ENCODE data around the gene RGPD3. TPM values are rescaled to one million over a fixed set of nuclear protein-coding genes. Genes with fewer than 3 reads are reported as not detected.
"Not testable (repeated sequence)": the region's sequence is repeated elsewhere in the genome, so short reads cannot be mapped to it uniquely, and the experiment has no call there.

Gene RGPD3
- total RNA-seq, 2 donors from 2014 or later = 0.26 TPM; not detected in 1

DNA sequence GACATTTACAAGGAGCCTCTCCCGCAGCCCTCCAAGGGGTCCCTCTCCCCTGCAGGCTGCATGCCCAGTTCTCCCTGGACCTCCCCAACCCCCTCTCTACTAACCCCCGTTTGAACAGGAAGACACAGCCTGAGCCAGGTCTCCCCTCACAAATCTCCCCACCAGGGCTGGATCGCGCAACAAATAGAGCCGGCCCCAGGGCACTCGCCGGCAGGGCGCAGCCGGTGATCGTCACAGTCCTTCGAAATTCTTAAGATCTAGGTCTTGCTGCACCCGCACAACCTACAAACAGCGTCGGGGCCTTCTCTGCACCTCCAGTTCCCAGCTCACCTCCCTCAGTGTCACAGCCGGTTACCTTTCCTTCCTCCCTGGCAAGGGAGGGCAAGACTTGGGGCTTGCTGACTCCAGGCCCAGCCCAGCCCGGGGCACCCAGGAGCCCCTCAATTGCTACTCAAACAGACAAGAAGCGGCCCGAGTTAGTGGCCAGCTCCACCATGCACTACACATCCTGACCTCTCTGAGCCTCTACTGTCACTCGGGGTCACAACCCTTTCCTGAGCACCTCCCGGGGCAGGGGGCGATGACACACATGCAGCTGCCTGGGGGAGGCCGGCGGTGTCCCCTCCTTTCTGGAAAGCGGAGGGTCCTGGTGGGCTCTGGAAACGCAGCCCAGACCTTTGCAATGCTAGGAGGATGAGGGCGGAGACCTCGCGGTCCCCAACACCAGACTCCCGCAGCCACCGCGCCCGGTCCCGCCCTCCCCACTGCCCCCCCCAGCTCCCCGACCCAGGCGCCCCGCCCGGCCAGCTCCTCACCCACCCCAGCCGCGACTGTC is 18.6 kb upstream of the RGPD3 start, which contains the start of gene CD8B2:
CD8B2 (plus strand) TSS at position 814 of the 835 bp plus-strand sequence. CDS start 63 bp downstream, outside the sequence.
- intact Hi-C loops (cut with DNase I); H3K4me1 ChIP-seq; H3K9me3 ChIP-seq; H3K27me3 ChIP-seq; H3K27ac ChIP-seq; H3K36me3 ChIP-seq (replicated peaks in 1 of 2; ENCODE audit: insufficient read depth in 1 of 2, low read depth in 2 of 2); DNase-seq; H3K4me3 ChIP-seq; ATAC-seq: not testable (repeated sequence)
- 10 to 37% methylated on average over 3 to 6 of the region's 39 CpGs for WGBS, 2 donors

DNA sequence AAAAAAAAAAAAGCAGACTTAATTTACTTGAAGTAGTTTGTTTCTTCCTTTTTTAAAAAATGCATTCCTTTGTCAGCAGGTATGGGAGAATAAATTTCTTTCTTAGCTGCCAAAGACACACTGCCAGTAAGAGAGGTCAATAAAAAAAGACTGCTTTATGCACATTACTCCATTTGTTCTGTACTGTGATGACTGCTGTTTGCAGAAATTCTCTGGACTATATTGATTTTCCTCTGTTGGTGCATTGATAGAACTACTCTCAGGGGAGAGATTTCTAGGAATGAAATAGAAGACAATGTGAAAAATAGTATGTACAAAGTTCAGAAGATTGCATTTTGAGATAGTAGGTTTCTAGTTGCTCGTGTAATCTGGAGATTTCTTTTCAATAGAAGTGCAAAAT is 11.3 kb upstream of the RGPD3 start:
- not testable (repeated sequence) for H3K9me3 ChIP-seq; ATAC-seq; H3K27ac ChIP-seq; DNase-seq; H3K36me3 ChIP-seq (replicated peaks in 1 of 2; ENCODE audit: insufficient read depth in 1 of 2, low read depth in 2 of 2); H3K4me1 ChIP-seq; H3K27me3 ChIP-seq; H3K4me3 ChIP-seq
- intact Hi-C loops (cut with DNase I) = loop anchor here (10.0 kb wide), 1 partner anchor 375 kb away; no protein-coding TSS in a partner anchor
- no CpG with 5 or more reads among the region's 1 CpG for WGBS, 2 donors

DNA sequence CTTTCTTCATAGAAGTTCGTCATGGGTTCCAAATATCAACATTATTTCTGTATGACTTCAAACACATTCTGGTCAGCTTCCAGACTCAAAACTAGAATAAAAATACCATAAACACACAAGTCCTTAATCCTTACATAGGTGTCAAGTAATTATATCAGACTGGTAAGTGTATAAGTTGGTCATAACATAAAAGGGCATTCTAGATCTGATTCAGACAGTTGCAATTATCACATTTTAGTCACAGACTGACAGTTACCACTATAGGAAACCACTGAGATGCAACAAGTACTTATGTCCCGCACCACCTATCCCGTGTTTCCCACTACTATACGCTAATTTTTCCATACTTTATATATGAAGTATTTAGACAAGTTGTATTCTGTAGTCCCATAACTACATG is 9.4 kb upstream of the RGPD3 start:
- 56 to 60% methylated on average over 1 of the region's 4 CpGs for WGBS, 2 donors
- not testable (repeated sequence) for DNase-seq; ATAC-seq; H3K27me3 ChIP-seq; H3K36me3 ChIP-seq (replicated peaks in 1 of 2; ENCODE audit: insufficient read depth in 1 of 2, low read depth in 2 of 2); H3K9me3 ChIP-seq; H3K4me3 ChIP-seq; H3K27ac ChIP-seq; H3K4me1 ChIP-seq
- intact Hi-C loops (cut with DNase I) = loop anchor here (10.0 kb wide), 1 partner anchor 373 kb away; no protein-coding TSS in a partner anchor

DNA sequence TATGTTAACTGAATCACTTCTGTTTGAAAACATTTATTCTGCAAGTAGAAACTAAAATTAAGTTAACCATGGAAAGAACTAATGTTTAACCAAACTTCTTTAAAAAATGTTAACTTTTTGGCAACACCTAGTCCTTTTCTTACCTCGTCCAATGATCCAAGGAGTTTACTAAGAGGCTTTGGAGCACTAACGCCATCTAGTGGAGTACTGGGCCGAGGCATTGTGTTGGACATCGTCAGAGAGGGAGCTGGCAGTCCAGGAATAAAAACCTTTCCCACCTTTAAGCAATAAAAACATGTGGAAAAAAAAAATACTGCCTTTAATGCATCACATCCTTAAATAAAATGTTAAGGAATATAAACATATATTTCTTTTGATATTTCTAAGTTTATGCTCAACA is 2.4 kb upstream of the RGPD3 start:
- intact Hi-C loops (cut with DNase I) = loop anchor here (10.0 kb wide), 1 partner anchor 366 kb away; no protein-coding TSS in a partner anchor
- H3K4me3 ChIP-seq; H3K36me3 ChIP-seq (replicated peaks in 1 of 2; ENCODE audit: insufficient read depth in 1 of 2, low read depth in 2 of 2); H3K27ac ChIP-seq; H3K4me1 ChIP-seq; H3K27me3 ChIP-seq; H3K9me3 ChIP-seq: not testable (repeated sequence)
- WGBS, 2 donors = 0% methylated on average over 3 to 4 of the region's 4 CpGs
- ATAC-seq (peak; percentile 68), DNase-seq (peak; percentile 50 to 78 (median 70))
- TF ChIP-seq, protein P1, sequence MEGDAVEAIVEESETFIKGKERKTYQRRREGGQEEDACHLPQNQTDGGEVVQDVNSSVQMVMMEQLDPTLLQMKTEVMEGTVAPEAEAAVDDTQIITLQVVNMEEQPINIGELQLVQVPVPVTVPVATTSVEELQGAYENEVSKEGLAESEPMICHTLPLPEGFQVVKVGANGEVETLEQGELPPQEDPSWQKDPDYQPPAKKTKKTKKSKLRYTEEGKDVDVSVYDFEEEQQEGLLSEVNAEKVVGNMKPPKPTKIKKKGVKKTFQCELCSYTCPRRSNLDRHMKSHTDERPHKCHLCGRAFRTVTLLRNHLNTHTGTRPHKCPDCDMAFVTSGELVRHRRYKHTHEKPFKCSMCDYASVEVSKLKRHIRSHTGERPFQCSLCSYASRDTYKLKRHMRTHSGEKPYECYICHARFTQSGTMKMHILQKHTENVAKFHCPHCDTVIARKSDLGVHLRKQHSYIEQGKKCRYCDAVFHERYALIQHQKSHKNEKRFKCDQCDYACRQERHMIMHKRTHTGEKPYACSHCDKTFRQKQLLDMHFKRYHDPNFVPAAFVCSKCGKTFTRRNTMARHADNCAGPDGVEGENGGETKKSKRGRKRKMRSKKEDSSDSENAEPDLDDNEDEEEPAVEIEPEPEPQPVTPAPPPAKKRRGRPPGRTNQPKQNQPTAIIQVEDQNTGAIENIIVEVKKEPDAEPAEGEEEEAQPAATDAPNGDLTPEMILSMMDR (IDR thresholded peaks at IDR 0.05) = peak in 2 of 7 experiments; percentile 22 to 28

DNA sequence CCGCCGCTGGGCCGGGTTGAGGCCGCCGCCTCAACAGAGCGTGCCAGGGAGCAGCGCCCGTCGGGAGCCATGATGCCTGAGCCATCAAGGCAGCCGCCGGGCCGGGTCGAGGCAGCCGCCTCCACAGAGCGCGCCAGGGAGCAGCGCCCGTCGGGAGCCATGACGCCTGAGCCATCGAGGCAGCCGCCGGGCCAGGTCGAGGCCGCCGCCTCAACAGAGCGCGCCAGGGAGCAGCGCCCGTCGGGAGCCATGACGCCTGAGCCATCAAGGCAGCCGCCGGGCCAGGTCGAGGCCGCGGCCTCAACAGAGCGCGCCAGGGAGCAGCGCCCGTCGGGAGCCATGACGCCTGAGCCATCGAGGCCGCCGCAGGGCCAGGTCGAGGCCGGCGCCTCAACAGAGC is 697 bp downstream of the RGPD3 start:
- H3K4me3 ChIP-seq; H3K9me3 ChIP-seq; H3K27me3 ChIP-seq; ATAC-seq; DNase-seq; H3K4me1 ChIP-seq; intact Hi-C loops (cut with DNase I); H3K36me3 ChIP-seq (replicated peaks in 1 of 2; ENCODE audit: insufficient read depth in 1 of 2, low read depth in 2 of 2); H3K27ac ChIP-seq: not testable (repeated sequence)
- 90 to 95% methylated on average over 18 to 23 of the region's 49 CpGs for WGBS, 2 donors

DNA sequence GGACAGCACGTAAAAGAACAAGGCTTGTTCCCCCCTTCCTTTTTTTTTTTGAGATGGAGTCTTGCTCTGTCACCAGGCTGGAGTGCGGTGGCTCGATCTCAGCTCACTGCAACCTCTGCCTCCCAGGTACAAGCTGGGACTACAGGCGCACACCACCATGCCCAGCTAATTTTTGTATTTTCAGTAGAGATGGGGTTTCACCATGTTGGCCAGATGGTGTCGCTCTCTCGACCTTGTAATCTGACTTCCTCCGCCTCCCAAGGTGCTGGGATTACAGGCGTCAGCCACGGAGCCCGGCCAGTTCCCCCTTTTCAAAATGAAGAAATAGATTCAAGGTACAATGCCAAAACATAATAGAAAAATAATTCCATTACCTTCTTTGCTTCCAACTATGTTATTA is 6.3 kb downstream of the RGPD3 start:
- H3K4me1 ChIP-seq; H3K27ac ChIP-seq; H3K36me3 ChIP-seq (replicated peaks in 1 of 2; ENCODE audit: insufficient read depth in 1 of 2, low read depth in 2 of 2); H3K9me3 ChIP-seq; ATAC-seq; intact Hi-C loops (cut with DNase I); H3K27me3 ChIP-seq; H3K4me3 ChIP-seq: not testable (repeated sequence)
- peak in 2 of 4 donors; percentile 3 to 8 for DNase-seq
- 50 to 52% methylated on average over 8 to 9 of the region's 10 CpGs for WGBS, 2 donors
- TF ChIP-seq, protein P1 (IDR thresholded peaks at IDR 0.05) = peak in 3 of 7 experiments; percentile 5 to 17 (median 7)

DNA sequence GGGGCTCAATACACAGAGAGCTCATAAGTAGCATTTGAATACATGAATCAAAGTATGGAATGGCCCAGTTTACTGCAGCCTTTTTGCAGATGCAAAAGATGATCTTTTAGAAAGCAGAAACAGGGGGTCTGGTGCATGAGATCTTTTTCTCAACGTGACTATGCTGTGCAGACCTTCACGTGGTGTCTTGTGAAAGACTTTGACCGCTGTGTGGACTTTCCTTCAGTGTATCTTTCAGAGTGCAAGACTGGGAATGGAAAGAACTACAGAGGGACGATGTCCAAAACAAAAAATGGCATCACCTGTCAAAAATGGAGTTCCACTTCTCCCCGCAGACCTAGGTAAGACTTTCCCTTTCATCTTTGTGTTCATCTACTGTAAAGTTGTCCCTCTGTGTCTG is 77.5 kb downstream of the RGPD3 start:
- H3K27me3 ChIP-seq; H3K4me3 ChIP-seq; H3K9me3 ChIP-seq; H3K4me1 ChIP-seq; DNase-seq; H3K27ac ChIP-seq; H3K36me3 ChIP-seq (replicated peaks in 1 of 2; ENCODE audit: insufficient read depth in 1 of 2, low read depth in 2 of 2); intact Hi-C loops (cut with DNase I); ATAC-seq: not testable (repeated sequence)
- WGBS, 2 donors = 74 to 75% methylated on average over 5 of the region's 5 CpGs

DNA sequence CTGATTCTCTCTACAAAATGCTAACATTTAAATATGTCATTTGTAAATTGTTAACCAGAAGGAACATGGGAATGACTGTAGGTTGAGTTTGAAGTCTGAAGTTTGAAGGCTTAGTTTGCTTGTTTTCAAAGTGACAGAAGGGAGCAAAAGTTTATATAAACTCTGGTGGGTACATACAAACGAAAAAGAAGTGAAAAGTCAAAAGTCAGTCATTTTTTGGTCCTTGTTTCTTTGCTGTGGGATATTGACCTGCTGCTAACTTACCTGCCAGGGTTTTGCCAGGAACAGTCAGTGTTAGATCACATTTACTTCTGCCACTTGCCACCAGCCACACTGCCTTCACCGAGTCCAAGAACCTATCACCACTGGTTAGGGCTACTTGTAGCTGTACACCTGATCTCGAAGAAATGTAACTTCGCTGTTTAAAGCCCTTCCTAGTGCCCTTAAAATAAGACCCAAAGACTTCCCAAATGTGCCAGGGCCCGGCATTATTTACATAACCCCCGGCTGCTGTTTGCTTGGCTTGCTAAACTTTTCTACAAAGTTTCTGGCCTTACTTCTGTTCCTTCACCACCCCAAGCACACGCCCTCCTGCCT is 79.3 kb downstream of the RGPD3 start:
- H3K27me3 ChIP-seq; H3K4me3 ChIP-seq; H3K27ac ChIP-seq; H3K4me1 ChIP-seq; H3K9me3 ChIP-seq; H3K36me3 ChIP-seq (replicated peaks in 1 of 2; ENCODE audit: insufficient read depth in 1 of 2, low read depth in 2 of 2); intact Hi-C loops (cut with DNase I); DNase-seq; ATAC-seq: not testable (repeated sequence)
- 51 to 52% methylated on average over 6 of the region's 7 CpGs for WGBS, 2 donors

DNA sequence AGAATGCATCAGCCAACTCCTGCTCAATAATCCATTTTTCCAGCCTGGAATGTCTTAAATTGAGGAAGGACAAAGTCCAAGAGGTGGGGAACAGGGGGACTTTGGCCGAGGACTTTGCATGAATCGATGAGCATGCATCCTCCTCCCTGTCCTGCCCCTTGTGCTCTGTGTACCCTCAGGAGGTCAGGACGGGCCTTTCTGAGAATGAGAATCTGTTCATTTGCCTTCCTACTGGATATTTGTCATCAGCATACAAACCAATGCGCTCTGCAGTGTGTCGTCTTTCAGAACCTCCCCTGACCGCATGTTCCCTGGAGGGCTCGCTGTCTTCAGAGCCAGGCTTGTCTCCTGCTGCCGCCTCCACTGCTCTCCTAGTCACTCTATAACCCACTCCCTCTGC is 83.7 kb downstream of the RGPD3 start:
- WGBS, 2 donors = 61 to 66% methylated on average over 8 of the region's 8 CpGs
- not testable (repeated sequence) for DNase-seq, ATAC-seq

DNA sequence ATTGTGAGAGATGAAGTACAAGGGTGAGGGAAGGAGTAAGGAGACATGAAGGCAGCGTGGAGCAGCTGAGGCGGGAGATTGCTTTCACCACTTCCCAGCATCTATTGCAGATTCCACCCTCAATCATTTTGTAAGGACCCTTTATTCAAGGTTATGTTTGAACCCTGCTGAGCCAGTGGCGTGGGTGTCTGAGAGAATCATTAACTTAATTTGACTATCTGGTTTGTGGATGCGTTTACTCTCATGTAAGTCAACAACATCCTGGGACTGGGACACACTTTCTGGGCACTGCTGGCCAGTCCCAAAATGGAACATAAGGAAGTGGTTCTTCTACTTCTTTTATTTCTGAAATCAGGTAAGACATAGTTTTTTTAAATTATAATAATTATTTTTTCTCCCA is 86.3 kb downstream of the RGPD3 start:
- intact Hi-C loops (cut with DNase I); H3K27me3 ChIP-seq; H3K9me3 ChIP-seq; DNase-seq; H3K36me3 ChIP-seq (replicated peaks in 1 of 2; ENCODE audit: insufficient read depth in 1 of 2, low read depth in 2 of 2); H3K4me1 ChIP-seq; ATAC-seq; H3K27ac ChIP-seq; H3K4me3 ChIP-seq: not testable (repeated sequence)
- 37 to 56% methylated on average over 4 of the region's 4 CpGs for WGBS, 2 donors

More for the DNA sequence above, 83.7 kb downstream of the RGPD3 start:
- intact Hi-C loops (cut with DNase I); H3K4me1 ChIP-seq; H3K36me3 ChIP-seq (replicated peaks in 1 of 2; ENCODE audit: insufficient read depth in 1 of 2, low read depth in 2 of 2); H3K4me3 ChIP-seq; H3K27me3 ChIP-seq; H3K9me3 ChIP-seq; H3K27ac ChIP-seq: not testable (repeated sequence)

Measured in body of pancreas (tissue), 4 donors.